Activated CD4-positive, alpha-beta T cell treated with anti-CD3 and anti-CD28 coated beads, Interleukin-2, Interleukin-4, amounts not matched to agents 100 ng/mL and 50 ng/mL, durations not matched to agents 16 hours and 8 hours (primary cell): ENCODE results near the gene METAP1.
"Not testable (repeated sequence)": the region's sequence is repeated elsewhere in the genome, so short reads cannot be mapped to it uniquely, and the experiment has no call there.

Experiments
- DNase-seq: peaks from one replicate; pipeline ENCODE4 v3.0.0-alpha.2; 2020; ENCODE audit warnings: low spot score

Gene METAP1

GRCh38 chr4:98997166-98997565, 1.6 kb downstream of the METAP1 start:
- no peak for DNase-seq

DNA sequence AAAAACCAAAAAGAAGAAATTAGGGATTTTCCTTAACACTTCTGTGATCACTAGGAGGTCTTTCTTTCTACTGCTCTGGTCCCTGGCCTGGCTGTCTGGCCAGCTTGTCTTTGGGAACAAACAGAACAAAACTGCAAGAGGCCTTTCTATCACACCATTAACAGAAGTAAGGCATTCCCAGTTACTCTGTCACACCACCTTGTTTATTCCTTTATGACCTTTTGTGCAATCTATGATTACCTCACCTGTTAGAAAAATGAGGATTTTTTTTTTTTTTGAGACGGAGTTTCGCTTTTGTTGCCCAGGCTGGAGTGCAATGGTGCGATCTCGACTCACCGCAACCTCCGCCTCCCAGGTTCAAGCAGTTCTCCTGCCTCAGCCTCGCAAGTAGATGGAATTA, 3.0 kb downstream of the METAP1 start:
- DNase-seq: no peak

DNA sequence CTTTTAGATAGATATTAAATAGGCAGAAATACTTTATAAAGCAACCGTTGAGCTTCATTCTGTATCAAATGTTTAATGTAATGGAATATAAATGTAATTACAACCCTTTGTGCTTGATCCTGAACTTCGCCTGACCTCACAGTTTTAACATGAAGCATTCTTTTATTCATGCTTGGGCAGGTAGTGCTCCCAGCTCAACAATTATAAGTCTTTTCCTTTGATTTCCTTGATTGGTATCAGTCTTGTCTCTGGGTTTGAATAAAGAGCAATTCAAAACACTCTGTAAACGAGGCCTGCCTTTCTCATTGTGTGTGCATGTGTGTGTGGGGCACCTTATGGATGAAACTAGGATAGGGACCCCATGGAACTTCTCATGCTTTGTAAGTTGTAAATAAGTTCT, 6.8 kb downstream of the METAP1 start:
- no peak for DNase-seq

DNA sequence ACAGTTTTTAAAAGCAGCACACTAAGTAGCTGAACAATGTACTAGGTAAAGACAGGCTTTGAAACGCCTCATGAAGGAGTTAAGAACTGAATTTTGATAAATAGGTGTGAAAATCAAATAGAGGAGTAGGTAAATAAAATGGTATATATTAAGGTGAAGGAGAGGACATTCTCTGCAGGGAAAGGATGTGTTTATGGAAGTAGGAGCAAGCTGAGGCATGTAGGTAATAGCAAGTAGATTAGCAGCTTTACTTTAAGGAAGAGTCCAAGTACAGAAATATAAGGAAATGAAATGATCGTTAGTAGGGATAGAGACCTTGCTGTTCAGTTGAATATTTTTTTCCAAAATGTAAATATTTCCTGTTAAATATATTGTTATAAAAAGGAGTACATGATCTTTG, 12.5 kb downstream of the METAP1 start:
- no peak for DNase-seq

- DNase-seq: no peak
These were observed 16.4 kb downstream of the METAP1 start for GRCh38 chr4:99011910-99012309.

GRCh38 chr4:99013402-99013843, 17.9 kb downstream of the METAP1 start:
- no peak for DNase-seq

- no peak for DNase-seq
These were observed 18.5 kb downstream of the METAP1 start for GRCh38 chr4:99013884-99014523.

GRCh38 chr4:99021386-99021785, 25.9 kb downstream of the METAP1 start:
- no peak for DNase-seq

GRCh38 chr4:99022566-99022965, 27.0 kb downstream of the METAP1 start:
- no peak for DNase-seq

GRCh38 chr4:99023800-99024251, 28.3 kb downstream of the METAP1 start:
- DNase-seq: not testable (repeated sequence)

DNA sequence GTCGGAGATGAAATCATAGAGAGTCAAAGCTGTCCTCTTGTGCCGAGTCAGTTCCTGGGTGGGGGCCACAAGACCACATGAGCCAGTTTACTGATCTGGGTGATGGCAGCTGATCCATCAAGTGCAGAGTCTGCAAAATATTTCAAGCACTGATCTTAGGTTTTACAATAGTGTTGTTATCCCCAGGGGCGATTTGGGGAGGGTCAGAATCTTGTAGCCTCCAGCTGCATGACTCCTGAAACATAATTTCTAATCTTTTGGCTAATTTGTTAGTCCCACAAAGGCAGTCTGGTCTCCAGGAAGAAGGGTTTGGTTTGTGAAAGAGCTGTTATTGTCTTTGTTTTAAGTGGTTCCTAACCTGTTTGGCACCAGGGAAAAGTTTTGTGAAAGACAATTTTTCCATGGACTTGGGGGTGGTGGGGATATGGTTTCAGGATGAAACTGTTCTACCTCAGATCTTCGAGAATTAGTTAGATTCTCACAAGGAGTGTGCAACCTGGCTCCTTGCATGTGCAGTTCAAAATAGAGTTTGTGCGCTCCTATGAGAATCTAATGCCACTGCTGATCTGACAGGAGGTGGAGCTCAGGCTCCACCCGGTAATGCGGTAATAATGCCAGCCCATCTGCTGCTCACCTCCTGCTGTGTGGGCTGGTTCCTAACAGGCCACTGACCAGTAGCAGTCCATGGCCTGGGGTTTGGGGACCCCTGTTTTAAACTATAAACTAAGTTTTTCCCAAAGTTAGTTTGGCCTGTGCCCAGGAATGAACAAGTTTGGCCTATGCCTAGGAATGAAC, 29.2 kb downstream of the METAP1 start:
- no peak for DNase-seq

DNA sequence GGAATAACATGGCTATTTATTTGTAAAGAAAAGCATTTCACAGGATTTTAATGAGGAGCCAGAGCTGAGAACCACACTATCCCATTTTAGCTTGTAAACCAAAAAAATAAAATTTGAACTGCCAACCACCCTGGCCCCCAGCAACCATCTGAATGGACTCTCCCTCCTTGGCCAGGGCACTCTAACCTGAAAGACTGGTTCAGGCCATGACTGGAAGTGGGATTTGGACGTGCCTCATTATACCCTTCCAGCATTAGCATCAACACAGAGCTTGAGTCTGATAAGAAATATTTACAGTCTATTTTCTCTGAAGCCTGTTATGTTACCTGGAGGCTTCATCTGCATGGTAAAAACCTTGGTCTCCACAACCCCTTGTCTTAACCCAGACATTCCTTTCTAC, 30.0 kb downstream of the METAP1 start:
- DNase-seq: no peak

- no peak for DNase-seq
These were observed 31.8 kb downstream of the METAP1 start for GRCh38 chr4:99027304-99027703.

DNA sequence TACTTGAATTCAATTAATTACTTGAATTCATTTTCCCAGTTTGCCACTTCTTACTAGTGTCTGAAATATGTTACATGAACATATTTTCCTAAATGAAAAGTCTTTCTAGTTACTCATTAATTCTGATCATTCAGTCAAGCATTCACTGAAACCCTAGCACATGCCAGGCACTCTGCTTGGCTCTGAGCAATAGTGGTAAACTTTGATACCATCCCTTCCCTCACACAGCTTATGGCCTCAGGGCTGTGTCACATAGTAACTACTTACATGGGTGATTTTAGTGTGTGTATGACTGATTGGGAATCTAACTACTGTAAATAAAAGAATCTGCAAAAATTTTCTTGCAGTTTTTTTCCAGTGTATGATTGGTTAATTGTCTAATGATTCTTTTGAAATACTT, 32.7 kb downstream of the METAP1 start:
- DNase-seq: no peak

DNA sequence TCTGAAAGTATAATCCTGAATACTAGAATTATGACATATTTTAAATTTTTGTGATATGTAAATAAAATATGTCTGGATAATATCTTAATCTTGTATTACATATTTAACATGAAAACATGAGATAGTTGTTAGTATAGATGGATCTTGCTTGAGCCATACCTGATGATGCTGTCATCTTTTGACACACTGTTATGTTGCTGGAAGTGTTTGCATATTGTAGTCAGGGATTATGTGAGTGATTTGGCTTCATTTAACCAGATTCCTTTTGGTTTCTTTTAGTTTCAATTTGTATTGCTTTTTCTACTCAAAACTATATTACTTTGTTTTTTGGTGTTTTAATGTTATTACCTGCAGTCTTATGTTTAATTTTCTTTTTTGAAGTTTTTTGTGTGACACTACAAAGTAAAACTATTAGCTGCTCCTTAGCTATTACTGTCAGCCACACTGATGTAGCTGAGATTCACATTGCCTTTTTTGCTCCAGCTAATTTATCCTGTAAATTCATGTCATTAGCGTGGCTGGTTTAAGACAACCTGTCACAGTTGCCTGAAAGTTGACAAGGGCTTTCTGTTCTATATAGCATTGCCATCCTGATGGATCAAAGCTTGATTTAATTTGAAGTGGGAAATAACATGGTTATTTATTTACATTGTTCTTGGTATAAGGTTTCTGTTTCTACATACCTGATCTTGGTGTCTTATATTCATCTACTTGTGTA, 33.7 kb downstream of the METAP1 start:
- DNase-seq: no peak

GRCh38 chr4:99029852-99030251, 34.3 kb downstream of the METAP1 start:
- no peak for DNase-seq

DNA sequence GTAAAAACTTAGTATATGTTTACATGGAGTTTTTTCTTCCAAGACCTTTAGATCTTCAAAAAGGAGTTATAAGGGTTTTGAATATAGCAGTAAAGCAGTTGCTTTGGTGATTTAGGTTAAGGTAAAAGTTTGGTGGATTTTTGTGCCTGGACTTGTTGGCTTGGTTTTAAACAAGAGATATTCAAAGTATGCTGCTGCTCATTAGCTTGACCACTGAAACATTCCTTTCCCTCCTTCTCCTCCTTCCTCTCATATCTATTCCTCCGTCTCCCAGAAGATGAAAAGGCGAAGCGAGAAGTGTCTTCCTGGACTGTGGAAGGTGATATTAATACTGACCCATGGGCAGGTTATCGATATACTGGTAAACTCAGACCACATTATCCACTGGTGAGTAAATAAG, 38.4 kb downstream of the METAP1 start:
- no peak for DNase-seq

DNA sequence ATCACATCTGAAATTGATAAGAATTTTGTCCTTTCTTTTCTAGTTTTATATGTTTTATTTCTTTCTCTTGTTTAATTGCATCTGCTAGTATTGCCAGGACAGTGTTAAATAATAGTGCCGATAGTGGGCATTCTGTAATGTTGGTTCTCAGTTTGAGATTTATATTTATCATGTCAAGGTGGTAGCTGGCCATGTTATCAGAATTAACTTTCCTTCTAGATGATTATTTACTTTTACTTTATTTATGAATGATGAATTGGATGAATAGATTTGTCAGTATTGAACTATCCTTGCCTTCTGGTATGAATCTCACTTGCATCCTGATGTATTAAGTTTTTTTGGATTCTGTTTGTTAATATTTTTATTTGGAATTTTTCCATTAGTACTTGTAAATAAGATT, 42.7 kb downstream of the METAP1 start:
- DNase-seq: no peak

- peak; percentile 22 for DNase-seq
These were observed 47.8 kb downstream of the METAP1 start for GRCh38 chr4:99043346-99043745.

GRCh38 chr4:99047710-99048109, 52.2 kb downstream of the METAP1 start:
- DNase-seq: no peak

DNA sequence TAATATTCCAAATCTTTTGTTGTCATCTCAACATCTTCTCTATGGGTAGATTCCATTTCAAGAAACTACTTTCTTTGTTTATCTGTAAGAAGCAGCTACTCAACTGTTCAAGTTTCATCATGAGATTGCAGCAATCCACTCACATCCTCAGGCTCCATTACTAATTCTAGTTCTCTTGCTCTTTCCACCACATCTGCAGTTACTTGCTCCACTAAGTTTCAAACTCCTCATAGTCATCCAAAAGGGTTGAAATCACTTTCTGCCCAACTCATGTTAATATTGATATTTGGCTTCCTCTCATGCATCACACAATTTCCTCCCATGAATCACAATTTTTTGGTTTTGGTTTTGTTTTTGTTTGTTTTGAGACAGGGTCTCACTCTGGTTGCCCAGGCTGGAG, 57.4 kb downstream of the METAP1 start:
- DNase-seq: peak; percentile 77

- peak; percentile 71 for DNase-seq
These were observed 59.0 kb downstream of the METAP1 start for GRCh38 chr4:99054428-99054994.

GRCh38 chr4:99058228-99058627, 62.7 kb downstream of the METAP1 start:
- no peak for DNase-seq
